ENCODE measurements around the gene SAE1.

GRCh38 chr19:47144630-47145029 is 14.0 kb downstream of the SAE1 start:
- TF ChIP-seq CTCF (IDR thresholded peaks at IDR 0.05; ENCODE audit: borderline replicate concordance, extremely low read depth, low read length, poor library complexity, severe bottlenecking) (no peak), EZH2 (IDR thresholded peaks at IDR 0.05; ENCODE audit: borderline replicate concordance, low read depth, low read length, severe bottlenecking) (no peak)

All from DND-41 (cell line).